H1 (cell line): Measurements from ENCODE around the gene DUSP2. TPM values are rescaled to one million over a fixed set of nuclear protein-coding genes. Genes with fewer than 3 reads are reported as not detected.
A peak's percentile ranks its signal among the peaks of the same experiment; 100 is the strongest.

Source experiments
- CTCF ChIA-PET: fragments of 300-600 bp; sonication (Branson Sonifier 250); formaldehyde crosslinking; loops from one replicate; lab custom pipeline; 2021; ENCODE audit not compliant: partially characterized antibody; lab: Charles Lee
- POLR2A ChIA-PET: fragments of 300-600 bp; sonication (Branson Sonifier 250); formaldehyde crosslinking; loops from one replicate; lab custom pipeline; 2021; ENCODE audit warnings: inconsistent platforms; ENCODE audit not compliant: partially characterized antibody; lab: Charles Lee
- DNase-seq, 2 experiments: peaks; one replicate each; pipeline versions ENCODE4 v3.0.0 to v3.0.0-alpha.2; 2010 to 2022; ENCODE audit warnings: low spot score in 2 of 2, low read depth in 1 of 2, mixed read lengths in 1 of 2
- FAIRE-seq: peaks from 2 replicates; lab custom pipeline; 2011; peaks lifted over from hg19 to GRCh38; lab: Jason Lieb, UNC
- H2AFZ ChIP-seq: 2 replicates; pipeline ENCODE4 v1.8.1; 2012; ENCODE audit warnings: low read length, inconsistent platforms
- H2AK5ac ChIP-seq: 2 replicates; pipeline ENCODE4 v1.6.1; 2013; ENCODE audit warnings: low read depth, low read length
- H2BK120ac ChIP-seq: replicated peaks from 2 replicates; pipeline ENCODE3; 2013; ENCODE audit warnings: low read depth, low read length, inconsistent platforms
- H2BK12ac ChIP-seq: 2 replicates; pipeline ENCODE4 v1.6.1; 2013; ENCODE audit warnings: low read depth, low read length
- H2BK15ac ChIP-seq: 2 replicates; pipeline ENCODE4 v1.6.1; 2013; ENCODE audit warnings: low read length
- H2BK20ac ChIP-seq: 2 replicates; pipeline ENCODE4 v1.6.1; 2013; ENCODE audit warnings: low read length
- H2BK5ac ChIP-seq: 2 replicates; pipeline ENCODE4 v1.6.1; 2013; ENCODE audit warnings: low read depth, low read length
- H3K14ac ChIP-seq: 2 replicates; pipeline ENCODE4 v1.6.1; 2013; ENCODE audit warnings: inconsistent platforms; ENCODE audit not compliant: insufficient read length
- H3K18ac ChIP-seq: 2 replicates; pipeline ENCODE4 v1.6.1; 2013; ENCODE audit warnings: low read length; ENCODE audit errors: extremely low read depth
- H3K23ac ChIP-seq: 2 replicates; pipeline ENCODE4 v1.6.1; 2013; ENCODE audit warnings: inconsistent platforms; ENCODE audit not compliant: insufficient read length
- H3K23me2 ChIP-seq: 2 replicates; pipeline ENCODE4 v1.6.1; 2013; ENCODE audit warnings: low read depth, low read length
- H3K27ac ChIP-seq: 2 replicates; pipeline ENCODE4 v1.6.1; 2011; ENCODE audit warnings: low read depth, low read length, inconsistent platforms
- H3K27me3 ChIP-seq, 4 experiments: replicated peaks in 1 of 4; 1 replicate in 1 of 4; 2 replicates in 3 of 4; pipeline versions ENCODE4 v1.6.1 to v1.8.1; 2011 to 2013; ENCODE audit warnings: low read length in 3 of 4, mild to moderate bottlenecking in 3 of 4, inconsistent platforms in 2 of 4, mixed read lengths in 2 of 4, moderate library complexity in 1 of 4; ENCODE audit not compliant: control insufficient read depth in 3 of 4, insufficient read depth in 3 of 4; ENCODE audit errors: extremely low read depth in 1 of 4
- H3K36me3 ChIP-seq, 4 experiments: 2 replicates each; pipeline versions ENCODE4 v1.6.1 to v1.8.1; 2011 to 2013; ENCODE audit warnings: mild to moderate bottlenecking in 4 of 4, low read length in 3 of 4, moderate library complexity in 2 of 4, control low read depth in 1 of 4, inconsistent platforms in 1 of 4; ENCODE audit not compliant: insufficient read depth in 4 of 4, control insufficient read depth in 2 of 4
- H3K4ac ChIP-seq: replicated peaks from 2 replicates; pipeline ENCODE3; 2013; ENCODE audit warnings: low read length, low read depth, mixed read lengths, inconsistent platforms; ENCODE audit not compliant: insufficient read length
- H3K4me1 ChIP-seq, 4 experiments: replicated peaks in 1 of 4; 1 replicate in 1 of 4; 2 replicates in 3 of 4; pipeline versions ENCODE4 v1.6.1 to v1.8.1; 2011 to 2013; ENCODE audit warnings: low read length in 3 of 4, inconsistent platforms in 2 of 4, mixed read lengths in 1 of 4; ENCODE audit not compliant: insufficient read depth in 4 of 4, control insufficient read depth in 3 of 4
- H3K4me2 ChIP-seq, 2 experiments: 2 replicates each; pipeline versions ENCODE4 v1.6.1 to v1.8.1; 2011 to 2013; ENCODE audit warnings: low read depth in 2 of 2, low read length in 2 of 2, control low read depth in 1 of 2, inconsistent platforms in 1 of 2, mild to moderate bottlenecking in 1 of 2; ENCODE audit not compliant: insufficient read depth in 1 of 2
- H3K4me3 ChIP-seq, 4 experiments: fragments of 200-600, 300-600 bp in 1 of 4; sonication (generic), shearing (Covaris generic), sonication (Bioruptor Twin) in 1 of 4; 2 replicates each; pipeline versions ENCODE4 v1.5.1 to v1.8.1; 2011 to 2016; ENCODE audit warnings: low read length in 4 of 4, low read depth in 3 of 4, control low read depth in 2 of 4, inconsistent platforms in 2 of 4, mild to moderate bottlenecking in 2 of 4, mixed read lengths in 1 of 4, moderate library complexity in 1 of 4; ENCODE audit not compliant: insufficient read depth in 2 of 4; ENCODE audit errors: extremely low read depth in 1 of 4
- H3K56ac ChIP-seq: replicated peaks from 2 replicates; pipeline ENCODE3; 2013; ENCODE audit warnings: low read depth, mild to moderate bottlenecking, mixed read lengths, low read length, inconsistent platforms; ENCODE audit not compliant: insufficient read length
- H3K79me1 ChIP-seq: 2 replicates; pipeline ENCODE4 v1.6.1; 2013; ENCODE audit warnings: low read depth, low read length, control low read depth
- H3K79me2 ChIP-seq, 2 experiments: 2 replicates each; pipeline versions ENCODE4 v1.6.1 to v1.8.1; 2012 to 2013; ENCODE audit warnings: low read length in 2 of 2, mild to moderate bottlenecking in 2 of 2, inconsistent platforms in 1 of 2; ENCODE audit not compliant: insufficient read depth in 2 of 2, control insufficient read depth in 1 of 2
- H3K9ac ChIP-seq, 4 experiments: replicated peaks in 1 of 4; 1 replicate in 1 of 4; 2 replicates in 3 of 4; pipeline versions ENCODE4 v1.6.1 to v1.8.1; 2011 to 2013; ENCODE audit warnings: low read depth in 3 of 4, low read length in 3 of 4, control low read depth in 2 of 4, mild to moderate bottlenecking in 2 of 4, moderate library complexity in 2 of 4, inconsistent platforms in 1 of 4; ENCODE audit errors: extremely low read depth in 1 of 4
- H3K9me3 ChIP-seq, 2 experiments: 2 replicates each; pipeline versions ENCODE4 v1.6.1 to v1.8.1; 2012 to 2013; ENCODE audit warnings: mild to moderate bottlenecking in 2 of 2, moderate library complexity in 2 of 2, control low read depth in 1 of 2, inconsistent platforms in 1 of 2, low read depth in 1 of 2, low read length in 1 of 2, mixed read lengths in 1 of 2; ENCODE audit not compliant: insufficient read depth in 2 of 2
- H4K20me1 ChIP-seq, 2 experiments: replicated peaks in 1 of 2; 2 replicates each; pipeline versions ENCODE3 to v1.8.1; 2011 to 2013; ENCODE audit warnings: inconsistent platforms in 2 of 2, low read length in 2 of 2, mild to moderate bottlenecking in 1 of 2; ENCODE audit not compliant: insufficient read depth in 2 of 2, control insufficient read depth in 1 of 2
- H4K5ac ChIP-seq: 2 replicates; pipeline ENCODE4 v1.6.1; 2013; ENCODE audit warnings: low read length, low read depth, mixed read lengths, inconsistent platforms; ENCODE audit not compliant: insufficient read length
- H4K8ac ChIP-seq: 2 replicates; pipeline ENCODE4 v1.8.0; 2013; ENCODE audit warnings: mild to moderate bottlenecking, moderate library complexity, low read length, inconsistent platforms; ENCODE audit not compliant: insufficient read depth; ENCODE audit errors: extremely low read depth
- H4K91ac ChIP-seq: replicated peaks from 2 replicates; pipeline ENCODE3; 2013; ENCODE audit warnings: low read length, mixed read lengths, inconsistent platforms; ENCODE audit not compliant: insufficient read length
- ATF2 ChIP-seq: IDR thresholded peaks from 2 replicates; pipeline ENCODE4 v1.6.1; 2012; ENCODE audit warnings: low read length, inconsistent platforms
- BCL11A ChIP-seq, 2 experiments: IDR thresholded peaks; one replicate each; pipeline ENCODE4 v1.6.1; 2011; ENCODE audit warnings: low read depth in 2 of 2, low read length in 2 of 2, mild to moderate bottlenecking in 2 of 2
- CBX8 ChIP-seq: fragments of 300-800, 300-1000 bp; sonication (generic); IDR thresholded peaks from 2 replicates; pipeline ENCODE4 v1.7.1; 2016; ENCODE audit warnings: low read depth, low read length, borderline replicate concordance
- EP300 ChIP-seq, 2 experiments: IDR thresholded peaks; 1 replicate in 1 of 2; 2 replicates in 1 of 2; pipeline ENCODE4 v1.6.1; 2011 to 2012; ENCODE audit warnings: low read depth in 2 of 2, low read length in 2 of 2, mild to moderate bottlenecking in 2 of 2, borderline replicate concordance in 1 of 2, inconsistent platforms in 1 of 2, moderate library complexity in 1 of 2
- HDAC6 ChIP-seq: IDR thresholded peaks from one replicate; pipeline ENCODE4 v1.7.1; 2012; ENCODE audit warnings: low read depth, mild to moderate bottlenecking, inconsistent platforms, low read length, moderate library complexity
- JUND ChIP-seq: IDR thresholded peaks from 2 replicates; pipeline ENCODE4 v1.6.1; 2011; ENCODE audit warnings: mild to moderate bottlenecking, improper control_type of control experiment, low read length
- MAFK ChIP-seq: IDR thresholded peaks from 2 replicates; pipeline ENCODE4 v1.6.1; 2012; ENCODE audit warnings: low read depth, mild to moderate bottlenecking, improper control_type of control experiment, low read length
- RAD21 ChIP-seq, 2 experiments: IDR thresholded peaks in 1 of 2; conservative IDR thresholded peaks in 1 of 2; 2 replicates each; pipeline ENCODE4 v1.6.1; 2011; ENCODE audit warnings: low read depth in 2 of 2, low read length in 2 of 2, improper control_type of control experiment in 1 of 2, inconsistent platforms in 1 of 2, mild to moderate bottlenecking in 1 of 2, moderate library complexity in 1 of 2
- RXRA ChIP-seq: IDR thresholded peaks from 2 replicates; pipeline ENCODE4 v1.6.1; 2011; ENCODE audit warnings: low read depth, mild to moderate bottlenecking, low read length, moderate library complexity; ENCODE audit not compliant: insufficient read depth
- TAF1 ChIP-seq: IDR thresholded peaks from 2 replicates; pipeline ENCODE4 v1.6.1; 2011; ENCODE audit warnings: mild to moderate bottlenecking, low read depth, low read length
- WGBS, 2 experiments: shearing (Covaris generic) in 1 of 2; methylation state at CpG; one replicate each; pipeline versions ENCODE4 v1.1.6 to v1.1.7; 2013 to 2015; ENCODE audit warnings: low lambda C conversion rate in 2 of 2, mixed read lengths in 2 of 2, inconsistent platforms in 1 of 2, low coverage in 1 of 2, missing lambda C conversion rate in 1 of 2; ENCODE audit not compliant: insufficient replicate concordance in 2 of 2, insufficient coverage in 1 of 2, insufficient read length in 1 of 2; ENCODE audit errors: extremely low coverage in 1 of 2, missing lambda C conversion rate in 1 of 2; 5-methylcytosine and 5-hydroxymethylcytosine counted together
- polyA plus RNA-seq, 7 experiments: library from polyadenylated mRNA; depleted of rRNA in 3 of 7; stranded (reverse) in 5 of 7; unstranded in 2 of 7; fragments of >200 nt in 5 of 7; fragments of 200-250 nt in 2 of 7; gene quantifications; 1 replicate in 5 of 7; 2 replicates in 1 of 7; 4 replicates in 1 of 7; pipeline versions ENCODE4 v1.2.1 to v1.2.3, GENCODE V29; 2011 to 2013; ENCODE audit warnings: missing spikeins in 2 of 7, mixed read lengths in 2 of 7
- total RNA-seq: library from RNA; stranded (reverse); fragmentation: NEBNext Ultra II Directional; extraction: Animal tissue kit (Norgen Biotek cat#: 25700); gene quantifications from 2 replicates; pipeline ENCODE4 v1.2.1, GENCODE V29; 2021

Gene DUSP2
- total and polyA plus RNA-seq, 2 of the 8 experiments (the other 6 are each of a cell fraction or from before 2014, with no cell fraction given), result 10.1 to 10.4 TPM

- ChIA-PET CTCF (interaction anchor here (0.9 to 7.2 kb wide), 2 partner anchors 9 to 17 kb away, joined by 3 to 61 read pairs; partner anchors contain the start of gene ADRA2B), POLR2A (interaction anchor here (0.6 to 2.3 kb wide), 2 partner anchors 11 to 107 kb away, joined by 3 to 6 read pairs; partner anchors contain the start of gene ADRA2B)
- H3K4ac ChIP-seq, result no peak overlapping the region
- no peak overlapping the region for H3K4me2 ChIP-seq
- no peaks in the 10 kb centered on the region for H3K79me1 ChIP-seq
- H3K4me1 ChIP-seq, result peaks cover 0 to 25% (median 16%) of the 10 kb centered on the region in 4 experiments; a peak in 6 of 7 replicates
- H3K23ac ChIP-seq, result no peak overlapping the region
- no peak overlapping the region for H3K14ac ChIP-seq
- H3K9ac ChIP-seq, result no peak overlapping the region
- no peak overlapping the region for H4K91ac ChIP-seq
- no peak overlapping the region for H2BK120ac ChIP-seq
- peaks cover 4 to 11% of the 10 kb centered on the region in 2 experiments for H3K9me3 ChIP-seq
- 92% methylated on average over 8 of the region's 8 CpGs; no CpG with 5 or more reads in 1 of the 2 experiments for WGBS, 2 experiments
- no peaks in the 10 kb centered on the region for H4K20me1 ChIP-seq
- no peak for FAIRE-seq
- no peaks in the 10 kb centered on the region for H3K36me3 ChIP-seq
- no peak overlapping the region for H2AK5ac ChIP-seq
- H3K56ac ChIP-seq, result no peak overlapping the region
- H4K8ac ChIP-seq, result no peak overlapping the region
- H2BK5ac ChIP-seq, result no peak overlapping the region
- H4K5ac ChIP-seq, result no peak overlapping the region
- peak overlapping the region; percentile 61; the same call in 1 of the 2 replicates for H2BK15ac ChIP-seq
- DNase-seq, result no peak
- H3K4me3 ChIP-seq, result no peak overlapping the region
- no peak overlapping the region for H3K27ac ChIP-seq
- H3K23me2 ChIP-seq, result peaks cover 2% of the 10 kb centered on the region; the same call in 1 of the 2 replicates
- no peaks in the 10 kb centered on the region for H3K79me2 ChIP-seq
- H2BK20ac ChIP-seq, result no peak overlapping the region
- H2AFZ ChIP-seq, result no peak overlapping the region
- no peak overlapping the region for H2BK12ac ChIP-seq
- no peak overlapping the region for H3K18ac ChIP-seq
- H3K27me3 ChIP-seq, result no peaks in the 10 kb centered on the region
- TF ChIP-seq MAFK (no peak), JUND (no peak), TAF1 (no peak), EP300 (IDR thresholded peaks at IDR 0.05; ENCODE audit: borderline replicate concordance in 1 of 2, low read depth in 2 of 2, low read length in 2 of 2) (no peak), CBX8 (no peak), BCL11A (IDR thresholded peaks at IDR 0.05; ENCODE audit: low read depth in 2 of 2, low read length in 2 of 2) (no peak), RAD21 (IDR thresholded peaks at IDR 0.05 in 1 of 2, conservative IDR thresholded peaks at IDR 0.05 in 1 of 2; ENCODE audit: low read depth in 2 of 2, low read length in 2 of 2) (no peak), HDAC6 (no peak), ATF2 (no peak), RXRA (no peak)
Measured at GRCh38 chr2:96105994-96106715, 39.1 kb downstream of the DUSP2 start.
